ENCODE data around the gene INSM2. TPM values are rescaled to one million over a fixed set of nuclear protein-coding genes. Genes with fewer than 3 reads are reported as not detected.

The INSM2 gene
- total RNA-seq, 1 donor from 2014 or later, result not detected

GRCh38 chr14:35543006-35543405 lies 9.0 kb downstream of the INSM2 start:
- DNase-seq (ENCODE audit: extremely low read depth, low read depth, low spot score), result no peak

GRCh38 chr14:35549551-35549950 lies 15.6 kb downstream of the INSM2 start:
- DNase-seq (ENCODE audit: extremely low read depth, low read depth, low spot score), result no peak

DNA sequence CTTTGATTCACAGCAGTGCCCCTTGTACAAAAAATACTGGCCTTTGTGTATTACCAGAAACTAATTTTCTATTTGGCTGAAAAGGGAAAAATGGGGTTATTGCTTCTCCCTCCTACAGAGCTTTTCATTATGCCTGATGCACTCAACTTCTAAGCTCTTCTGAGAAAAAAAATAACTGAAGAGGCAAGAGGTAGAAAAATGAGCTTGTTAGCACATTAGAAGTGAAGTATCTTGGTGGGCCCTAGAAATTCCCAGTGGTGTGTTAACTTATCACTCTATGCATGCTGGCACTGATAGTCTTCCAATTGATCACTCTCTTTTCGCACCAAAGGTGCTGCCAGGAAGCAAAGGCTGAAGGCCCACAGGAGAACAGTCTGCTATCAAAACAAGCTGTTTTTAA lies 17.1 kb downstream of the INSM2 start:
- DNase-seq (ENCODE audit: extremely low read depth, low read depth, low spot score), result no peak

- DNase-seq (ENCODE audit: extremely low read depth, low read depth, low spot score), result no peak
Measured at GRCh38 chr14:35553808-35554207, 19.8 kb downstream of the INSM2 start.

- no peak for DNase-seq (ENCODE audit: extremely low read depth, low read depth, low spot score)
Measured at GRCh38 chr14:35556548-35556947, 22.6 kb downstream of the INSM2 start.

DNA sequence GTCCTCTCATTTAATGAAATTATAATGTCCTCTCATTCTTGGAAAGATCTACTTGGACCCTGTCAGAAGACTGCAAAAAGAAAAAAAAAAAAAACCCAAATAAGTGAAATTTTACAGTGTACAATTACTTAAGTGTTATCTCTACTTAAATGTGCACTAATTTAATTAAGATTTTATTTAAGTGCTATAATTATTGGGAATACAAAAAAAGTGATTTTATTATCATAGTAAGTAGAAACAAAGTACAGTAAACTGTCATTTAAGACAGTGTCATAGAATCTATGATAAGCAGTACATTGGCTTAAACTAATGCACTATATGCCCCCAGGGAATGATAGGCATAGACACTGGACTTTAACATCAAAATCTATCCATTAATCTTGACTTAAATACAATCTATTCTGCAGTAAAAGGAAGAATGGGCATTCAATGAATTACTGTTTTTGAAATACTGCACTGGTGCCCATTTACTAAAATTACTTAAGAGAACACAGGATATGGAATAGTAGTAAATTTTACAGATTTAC lies 23.3 kb downstream of the INSM2 start:
- no peak for DNase-seq (ENCODE audit: extremely low read depth, low read depth, low spot score)

GRCh38 chr14:35558680-35559079 lies 24.7 kb downstream of the INSM2 start:
- DNase-seq (ENCODE audit: extremely low read depth, low read depth, low spot score), result no peak

- no peak for DNase-seq (ENCODE audit: extremely low read depth, low read depth, low spot score)
Measured at GRCh38 chr14:35565871-35566464, 32.0 kb downstream of the INSM2 start.

GRCh38 chr14:35571598-35571997 lies 37.6 kb downstream of the INSM2 start:
- no peak for DNase-seq (ENCODE audit: extremely low read depth, low read depth, low spot score)

DNA sequence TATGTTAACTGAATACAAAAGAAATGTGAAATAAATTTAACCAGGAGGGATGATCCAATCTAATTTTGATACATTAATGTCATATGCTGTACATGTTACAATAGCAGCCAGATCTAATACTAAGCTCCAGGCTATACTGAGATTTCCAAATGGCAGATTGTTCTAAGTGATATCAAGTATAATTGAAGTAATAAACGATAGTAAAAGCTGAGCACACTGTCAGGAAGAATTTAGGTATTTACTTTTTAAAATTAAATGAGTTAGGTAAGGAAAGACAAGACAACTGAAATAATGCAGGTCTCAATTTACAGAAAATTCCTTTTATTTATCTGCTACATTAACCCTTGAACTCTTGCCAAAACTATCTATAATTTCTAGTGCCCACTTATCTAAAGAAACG lies 39.9 kb downstream of the INSM2 start:
- DNase-seq (ENCODE audit: extremely low read depth, low read depth, low spot score), result no peak

DNA sequence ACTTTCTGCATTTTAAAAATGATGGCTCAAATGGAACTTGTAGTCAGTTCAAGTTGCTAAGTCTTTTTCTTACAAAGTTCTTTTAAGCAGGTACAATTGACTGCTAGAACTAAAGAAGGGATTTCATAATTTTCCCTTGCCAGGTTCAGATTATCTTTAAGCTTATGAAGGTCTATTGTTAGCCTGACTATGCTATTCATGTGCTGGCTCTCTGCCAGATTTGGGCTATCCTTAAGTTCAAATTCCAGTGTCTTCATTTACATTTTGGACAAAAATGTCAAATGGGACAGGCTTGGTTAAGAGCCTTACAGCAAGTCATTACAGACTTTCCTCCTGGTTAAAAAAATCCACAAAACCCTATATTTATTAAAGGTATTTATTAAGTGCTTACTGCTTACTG lies 42.3 kb downstream of the INSM2 start:
- no peak for DNase-seq (ENCODE audit: extremely low read depth, low read depth, low spot score)

DNA sequence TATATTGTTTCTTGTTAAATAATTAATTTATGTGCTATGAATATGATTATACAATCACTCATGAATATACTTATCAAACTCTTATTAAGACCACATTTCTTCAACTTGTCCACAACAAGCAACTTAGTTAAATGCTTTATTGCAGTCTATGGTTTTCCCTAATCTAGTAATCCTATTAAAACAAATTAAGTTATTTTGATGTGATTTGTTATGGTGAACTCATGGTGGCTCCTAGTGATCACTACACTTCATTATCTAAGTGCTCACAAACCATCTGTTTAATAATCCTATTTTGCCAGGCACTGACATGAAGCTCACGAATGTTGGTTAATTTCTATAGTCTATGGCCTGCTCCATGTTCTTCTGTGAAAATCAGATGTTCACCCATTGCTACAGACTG lies 42.9 kb downstream of the INSM2 start:
- no peak for DNase-seq (ENCODE audit: extremely low read depth, low read depth, low spot score)

DNA sequence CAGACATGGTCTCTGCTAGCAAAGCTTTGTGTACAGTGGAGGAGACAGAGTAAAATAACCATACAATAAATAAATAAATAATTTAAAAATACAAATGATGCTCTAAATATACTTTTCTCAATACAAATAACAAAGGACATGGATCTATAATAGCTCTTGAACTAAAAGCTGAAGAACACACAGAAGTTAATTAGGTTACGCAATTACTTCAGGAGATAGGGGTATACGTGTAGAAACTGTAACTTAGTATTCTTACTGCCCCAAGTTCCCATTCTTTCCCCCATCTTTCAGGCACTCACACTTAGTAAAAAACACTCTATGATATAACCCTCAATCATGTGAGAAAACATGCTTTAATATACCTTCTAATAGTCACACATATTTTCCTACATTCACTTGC lies 44.2 kb downstream of the INSM2 start:
- no peak for DNase-seq (ENCODE audit: extremely low read depth, low read depth, low spot score)

DNA sequence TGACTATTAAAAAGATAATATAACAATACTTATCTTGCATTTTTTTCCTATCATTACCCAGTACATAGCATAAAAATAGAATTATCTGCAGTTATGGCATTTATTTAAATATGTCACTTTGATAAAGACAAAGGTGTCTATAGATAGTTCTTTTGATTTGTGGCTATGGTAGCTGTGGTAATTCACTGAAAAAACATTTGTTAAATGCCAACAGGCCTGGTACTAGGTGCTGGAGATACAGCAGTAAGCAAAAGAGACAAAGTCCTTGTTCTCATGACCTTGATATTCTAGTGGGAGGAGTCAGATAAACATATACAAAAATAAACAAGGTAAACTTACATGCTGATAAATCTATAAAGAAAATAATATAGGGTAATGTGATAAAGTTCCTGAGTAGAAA lies 44.7 kb downstream of the INSM2 start:
- no peak for DNase-seq (ENCODE audit: extremely low read depth, low read depth, low spot score)

Other genes starting within 250 kb of the INSM2 start
- 209 and 249 TPM in 2 replicates for gene PSMA6, start 241.8 kb upstream of the INSM2 start, total RNA-seq
- gene NFKBIA, start 129.4 kb upstream of the INSM2 start, total RNA-seq, result 108 and 316 TPM in 2 replicates